ENCODE data around the gene PLPP6. TPM values are rescaled to one million over a fixed set of nuclear protein-coding genes. Genes with fewer than 3 reads are reported as not detected.

Gene PLPP6
- total and polyA plus RNA-seq, 2 of the 8 experiments (the other 6 are each of a cell fraction or from before 2014, with no cell fraction given): 11.8 to 13.3 TPM

DNA sequence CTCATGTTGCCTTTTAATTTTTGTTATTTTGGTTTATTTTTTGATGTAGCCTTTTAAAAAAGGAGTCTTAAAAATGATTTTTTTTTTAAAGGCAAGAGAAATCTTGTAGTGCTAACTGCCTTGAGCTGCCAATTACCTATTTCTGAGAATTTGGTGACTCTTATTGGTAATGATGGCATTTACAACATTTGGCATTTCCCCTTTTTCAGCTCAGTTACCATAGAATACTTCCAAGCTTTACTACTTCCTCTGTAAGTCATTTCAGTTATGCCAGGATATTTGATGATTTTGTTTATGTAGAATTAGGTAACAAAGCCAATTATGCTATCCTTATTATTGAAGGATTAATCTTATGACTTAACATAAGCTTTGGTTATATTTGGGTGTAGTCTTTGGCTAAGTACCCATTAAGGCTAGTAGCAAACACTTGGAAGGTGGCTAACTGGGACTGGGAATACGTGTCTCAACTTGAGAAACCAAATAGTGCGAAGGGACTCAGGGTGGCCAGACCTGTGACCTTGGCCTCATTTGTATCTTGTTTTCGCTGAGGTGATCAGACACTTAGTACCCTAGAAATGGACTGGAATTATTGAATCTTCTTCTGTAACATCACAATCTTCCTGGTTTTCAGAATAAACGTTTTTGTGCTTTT, 45.0 kb downstream of the PLPP6 start (continued):
- TF ChIP-seq, protein P1, sequence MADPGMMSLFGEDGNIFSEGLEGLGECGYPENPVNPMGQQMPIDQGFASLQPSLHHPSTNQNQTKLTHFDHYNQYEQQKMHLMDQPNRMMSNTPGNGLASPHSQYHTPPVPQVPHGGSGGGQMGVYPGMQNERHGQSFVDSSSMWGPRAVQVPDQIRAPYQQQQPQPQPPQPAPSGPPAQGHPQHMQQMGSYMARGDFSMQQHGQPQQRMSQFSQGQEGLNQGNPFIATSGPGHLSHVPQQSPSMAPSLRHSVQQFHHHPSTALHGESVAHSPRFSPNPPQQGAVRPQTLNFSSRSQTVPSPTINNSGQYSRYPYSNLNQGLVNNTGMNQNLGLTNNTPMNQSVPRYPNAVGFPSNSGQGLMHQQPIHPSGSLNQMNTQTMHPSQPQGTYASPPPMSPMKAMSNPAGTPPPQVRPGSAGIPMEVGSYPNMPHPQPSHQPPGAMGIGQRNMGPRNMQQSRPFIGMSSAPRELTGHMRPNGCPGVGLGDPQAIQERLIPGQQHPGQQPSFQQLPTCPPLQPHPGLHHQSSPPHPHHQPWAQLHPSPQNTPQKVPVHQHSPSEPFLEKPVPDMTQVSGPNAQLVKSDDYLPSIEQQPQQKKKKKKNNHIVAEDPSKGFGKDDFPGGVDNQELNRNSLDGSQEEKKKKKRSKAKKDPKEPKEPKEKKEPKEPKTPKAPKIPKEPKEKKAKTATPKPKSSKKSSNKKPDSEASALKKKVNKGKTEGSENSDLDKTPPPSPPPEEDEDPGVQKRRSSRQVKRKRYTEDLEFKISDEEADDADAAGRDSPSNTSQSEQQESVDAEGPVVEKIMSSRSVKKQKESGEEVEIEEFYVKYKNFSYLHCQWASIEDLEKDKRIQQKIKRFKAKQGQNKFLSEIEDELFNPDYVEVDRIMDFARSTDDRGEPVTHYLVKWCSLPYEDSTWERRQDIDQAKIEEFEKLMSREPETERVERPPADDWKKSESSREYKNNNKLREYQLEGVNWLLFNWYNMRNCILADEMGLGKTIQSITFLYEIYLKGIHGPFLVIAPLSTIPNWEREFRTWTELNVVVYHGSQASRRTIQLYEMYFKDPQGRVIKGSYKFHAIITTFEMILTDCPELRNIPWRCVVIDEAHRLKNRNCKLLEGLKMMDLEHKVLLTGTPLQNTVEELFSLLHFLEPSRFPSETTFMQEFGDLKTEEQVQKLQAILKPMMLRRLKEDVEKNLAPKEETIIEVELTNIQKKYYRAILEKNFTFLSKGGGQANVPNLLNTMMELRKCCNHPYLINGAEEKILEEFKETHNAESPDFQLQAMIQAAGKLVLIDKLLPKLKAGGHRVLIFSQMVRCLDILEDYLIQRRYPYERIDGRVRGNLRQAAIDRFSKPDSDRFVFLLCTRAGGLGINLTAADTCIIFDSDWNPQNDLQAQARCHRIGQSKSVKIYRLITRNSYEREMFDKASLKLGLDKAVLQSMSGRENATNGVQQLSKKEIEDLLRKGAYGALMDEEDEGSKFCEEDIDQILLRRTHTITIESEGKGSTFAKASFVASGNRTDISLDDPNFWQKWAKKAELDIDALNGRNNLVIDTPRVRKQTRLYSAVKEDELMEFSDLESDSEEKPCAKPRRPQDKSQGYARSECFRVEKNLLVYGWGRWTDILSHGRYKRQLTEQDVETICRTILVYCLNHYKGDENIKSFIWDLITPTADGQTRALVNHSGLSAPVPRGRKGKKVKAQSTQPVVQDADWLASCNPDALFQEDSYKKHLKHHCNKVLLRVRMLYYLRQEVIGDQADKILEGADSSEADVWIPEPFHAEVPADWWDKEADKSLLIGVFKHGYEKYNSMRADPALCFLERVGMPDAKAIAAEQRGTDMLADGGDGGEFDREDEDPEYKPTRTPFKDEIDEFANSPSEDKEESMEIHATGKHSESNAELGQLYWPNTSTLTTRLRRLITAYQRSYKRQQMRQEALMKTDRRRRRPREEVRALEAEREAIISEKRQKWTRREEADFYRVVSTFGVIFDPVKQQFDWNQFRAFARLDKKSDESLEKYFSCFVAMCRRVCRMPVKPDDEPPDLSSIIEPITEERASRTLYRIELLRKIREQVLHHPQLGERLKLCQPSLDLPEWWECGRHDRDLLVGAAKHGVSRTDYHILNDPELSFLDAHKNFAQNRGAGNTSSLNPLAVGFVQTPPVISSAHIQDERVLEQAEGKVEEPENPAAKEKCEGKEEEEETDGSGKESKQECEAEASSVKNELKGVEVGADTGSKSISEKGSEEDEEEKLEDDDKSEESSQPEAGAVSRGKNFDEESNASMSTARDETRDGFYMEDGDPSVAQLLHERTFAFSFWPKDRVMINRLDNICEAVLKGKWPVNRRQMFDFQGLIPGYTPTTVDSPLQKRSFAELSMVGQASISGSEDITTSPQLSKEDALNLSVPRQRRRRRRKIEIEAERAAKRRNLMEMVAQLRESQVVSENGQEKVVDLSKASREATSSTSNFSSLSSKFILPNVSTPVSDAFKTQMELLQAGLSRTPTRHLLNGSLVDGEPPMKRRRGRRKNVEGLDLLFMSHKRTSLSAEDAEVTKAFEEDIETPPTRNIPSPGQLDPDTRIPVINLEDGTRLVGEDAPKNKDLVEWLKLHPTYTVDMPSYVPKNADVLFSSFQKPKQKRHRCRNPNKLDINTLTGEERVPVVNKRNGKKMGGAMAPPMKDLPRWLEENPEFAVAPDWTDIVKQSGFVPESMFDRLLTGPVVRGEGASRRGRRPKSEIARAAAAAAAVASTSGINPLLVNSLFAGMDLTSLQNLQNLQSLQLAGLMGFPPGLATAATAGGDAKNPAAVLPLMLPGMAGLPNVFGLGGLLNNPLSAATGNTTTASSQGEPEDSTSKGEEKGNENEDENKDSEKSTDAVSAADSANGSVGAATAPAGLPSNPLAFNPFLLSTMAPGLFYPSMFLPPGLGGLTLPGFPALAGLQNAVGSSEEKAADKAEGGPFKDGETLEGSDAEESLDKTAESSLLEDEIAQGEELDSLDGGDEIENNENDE (IDR thresholded peaks at IDR 0.05; ENCODE audit: insufficient replicate concordance, low read length): no peak
- TF ChIP-seq BACH1 (IDR thresholded peaks at IDR 0.05; ENCODE audit: low read length): no peak

Data from H1 (cell line).